NK-92 (cell line): Measurements from ENCODE around the gene ZNF490.
"Not testable (repeated sequence)": the region's sequence is repeated elsewhere in the genome, so short reads cannot be mapped to it uniquely, and the experiment has no call there.

Source experiments
- DNase-seq: peaks from one replicate; lab custom pipeline; 2025; ENCODE audit not compliant: unreplicated experiment; lab: John Stamatoyannopoulos, UW

ZNF490 gene

DNA sequence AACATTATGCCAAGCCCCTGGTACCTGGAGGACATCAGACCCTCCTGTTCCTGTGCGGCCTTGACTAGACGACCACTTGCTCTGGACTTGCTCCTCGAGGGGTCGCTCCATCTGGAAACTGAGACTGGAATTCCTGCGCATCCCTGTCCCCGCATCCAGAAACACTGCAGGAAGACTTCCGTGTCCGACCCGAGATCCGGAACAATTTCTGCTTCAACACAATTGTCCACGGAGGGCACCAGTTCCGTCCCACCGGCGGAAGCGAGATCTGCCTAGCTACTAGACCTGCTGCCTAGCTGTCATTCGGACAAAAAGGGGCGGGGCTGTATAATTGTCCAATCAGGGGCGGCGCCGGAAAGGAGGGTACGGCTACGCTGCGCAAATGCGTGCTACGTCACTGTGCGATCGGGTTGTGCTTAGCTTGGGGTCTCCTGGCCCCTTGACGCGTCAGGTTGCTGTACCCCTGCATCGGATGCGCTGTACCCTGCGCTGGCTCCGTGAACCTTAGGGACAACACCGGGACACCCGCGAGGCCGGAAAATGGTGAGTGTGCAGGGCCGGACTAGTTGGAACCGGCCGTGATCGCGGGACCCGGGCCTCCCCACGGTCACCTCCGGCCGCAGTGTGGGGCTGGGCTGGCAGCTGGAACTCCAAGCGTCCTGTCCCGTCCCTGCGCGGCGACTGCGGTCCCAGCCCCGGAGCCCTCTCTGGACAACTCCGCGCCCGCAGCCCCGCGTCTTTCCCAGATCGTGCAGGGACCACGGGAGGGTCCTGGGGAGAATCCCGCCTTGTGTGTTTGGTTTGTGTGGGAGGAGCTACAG is at the start of gene ZNF490, which contains the start of gene ZNF791:
ZNF490 (minus strand) TSS at position 274 of the 821 bp plus-strand sequence; CDS start at position 141, 133 bp downstream.
ZNF791 (plus strand) TSS at position 381 of the 821 bp plus-strand sequence; CDS start at position 541, 160 bp downstream.
- DNase-seq = peak; percentile 93

- no peak for DNase-seq
Observed at GRCh38 chr19:12657966-12658365, 47.4 kb upstream of the ZNF490 start.

GRCh38 chr19:12656899-12657571 is 46.4 kb upstream of the ZNF490 start:
- DNase-seq = no peak

GRCh38 chr19:12655546-12655945 is 44.9 kb upstream of the ZNF490 start:
- DNase-seq = no peak

GRCh38 chr19:12652219-12652618 is 41.6 kb upstream of the ZNF490 start:
- no peak for DNase-seq

- DNase-seq = no peak
Observed at GRCh38 chr19:12649941-12650340, 39.3 kb upstream of the ZNF490 start.

DNA sequence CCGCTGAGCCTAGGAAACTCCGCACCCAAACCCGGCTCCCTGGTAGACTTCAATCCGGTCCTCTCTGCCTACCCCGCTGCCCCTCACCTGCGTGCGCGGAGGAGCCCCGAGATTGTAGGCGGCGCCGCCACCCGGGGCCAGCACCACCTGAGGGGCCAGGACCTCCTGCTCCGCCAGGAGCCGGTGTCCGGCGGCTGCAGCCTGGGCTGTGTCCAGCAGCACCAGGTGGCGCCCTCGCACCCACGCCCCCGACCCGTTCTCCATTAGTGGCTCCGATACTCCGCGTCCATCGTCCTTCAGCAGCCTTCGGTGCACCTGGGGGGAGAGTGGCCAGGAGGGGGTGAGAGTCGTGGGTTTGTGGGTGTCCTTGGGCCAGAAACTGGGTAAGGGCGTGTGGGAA is 37.5 kb upstream of the ZNF490 start:
- no peak for DNase-seq

GRCh38 chr19:12647490-12648071 is 37.0 kb upstream of the ZNF490 start:
- DNase-seq = no peak

GRCh38 chr19:12647047-12647446 is 36.4 kb upstream of the ZNF490 start:
- DNase-seq = no peak

DNA sequence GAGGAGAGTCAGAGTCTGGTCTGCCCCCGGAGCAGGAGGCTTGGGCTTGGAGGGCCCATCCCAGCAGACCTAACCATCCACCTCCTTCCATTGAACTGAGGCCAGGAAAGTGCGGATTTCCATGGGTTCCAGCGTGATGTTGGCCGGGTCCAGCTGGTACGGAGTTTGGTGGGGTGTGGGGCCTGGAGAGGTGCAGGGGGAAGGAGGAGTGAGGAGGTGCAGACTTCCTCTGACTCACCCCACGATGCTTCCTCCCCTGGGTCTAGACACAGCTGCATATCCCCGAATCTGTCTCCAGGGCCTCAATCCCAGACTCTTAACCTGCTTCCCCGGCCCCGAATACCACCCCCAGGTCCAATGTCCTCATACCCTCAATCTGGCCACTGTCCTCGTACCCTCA is 35.9 kb upstream of the ZNF490 start:
- no peak for DNase-seq

- not testable (repeated sequence) for DNase-seq
Observed at GRCh38 chr19:12643716-12644115, 33.1 kb upstream of the ZNF490 start.

DNA sequence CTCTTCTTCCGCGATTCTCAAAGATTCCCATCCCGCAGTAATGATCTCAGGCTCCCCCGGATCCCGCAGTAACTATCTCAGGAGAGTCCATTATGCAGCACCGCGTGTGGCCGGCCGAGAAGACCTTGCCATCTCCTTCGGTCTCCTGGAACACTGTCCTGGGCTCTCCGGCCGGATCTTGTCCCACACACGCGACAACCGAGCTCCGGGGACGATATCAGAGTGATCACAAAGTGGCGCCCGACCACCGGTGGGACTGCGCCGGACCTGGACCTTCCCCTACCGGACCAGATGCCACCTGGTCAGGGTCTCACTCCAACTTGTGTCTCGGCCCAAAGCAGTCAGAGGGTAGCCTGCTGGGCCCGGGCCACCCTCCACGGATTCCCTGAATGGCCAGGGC is 31.9 kb upstream of the ZNF490 start:
- no peak for DNase-seq

GRCh38 chr19:12641456-12641855 is 30.8 kb upstream of the ZNF490 start:
- DNase-seq = no peak

GRCh38 chr19:12639901-12640613 is 29.4 kb upstream of the ZNF490 start:
- DNase-seq = no peak

- no peak for DNase-seq
Observed at GRCh38 chr19:12638611-12639182, 28.1 kb upstream of the ZNF490 start.

DNA sequence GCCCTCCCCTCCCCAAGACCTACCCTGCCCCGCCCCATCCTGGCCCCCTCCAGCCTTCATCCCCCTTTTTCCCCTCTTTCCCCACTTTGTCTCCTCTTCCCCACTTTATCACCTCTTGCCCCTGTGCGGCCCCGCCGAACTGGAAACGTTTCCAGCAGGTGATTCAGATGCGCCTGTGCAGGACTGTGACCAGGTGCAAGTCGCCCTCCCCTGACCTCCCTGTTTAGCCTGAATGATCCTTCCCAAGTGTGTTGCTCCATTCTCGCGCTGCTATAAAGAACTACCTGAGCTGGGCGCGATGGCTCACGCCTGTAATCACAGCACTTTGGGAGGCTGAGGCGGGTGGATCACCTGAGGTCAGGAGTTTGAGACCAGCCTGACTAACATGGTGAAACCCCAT is 26.0 kb upstream of the ZNF490 start:
- DNase-seq = no peak

- DNase-seq = no peak
Observed at GRCh38 chr19:12629215-12629614, 18.6 kb upstream of the ZNF490 start.

GRCh38 chr19:12628040-12629022 is 17.7 kb upstream of the ZNF490 start:
- no peak for DNase-seq

GRCh38 chr19:12626958-12627357 is 16.3 kb upstream of the ZNF490 start:
- DNase-seq = no peak
